IMR-90 (cell line): Measurements from ENCODE around the gene KRTAP5-1. TPM values are rescaled to one million over a fixed set of nuclear protein-coding genes. Genes with fewer than 3 reads are reported as not detected.

Experiments used
- ATAC-seq: fragments of 200-7000 bp; cut with Tn5 transposase; 2 replicates; pipeline ENCODE4 v1.9.1; 2020; ENCODE audit warnings: low read depth, mild to moderate bottlenecking, moderate library complexity
- BruUV-seq: library from RNA; stranded (reverse); fragments of 400-500 nt; replicated peaks from 2 replicates; lab custom pipeline; 2021; lab: Mats Ljungman, UMichigan
- CTCF ChIA-PET: fragments of 300-600 bp; formaldehyde crosslinking; extraction: SDS; loops from one replicate; lab custom pipeline; 2021; ENCODE audit warnings: antibody characterized with exemption; lab: Yijun Ruan, JAX
- POLR2A ChIA-PET: fragments of 300-600 bp; sonication (Branson Sonifier 250); formaldehyde crosslinking; loops from one replicate; lab custom pipeline; 2022; ENCODE audit warnings: antibody characterized with exemption; ENCODE audit not compliant: unreplicated experiment; lab: Charles Lee
- DNase-seq: peaks from one replicate; pipeline ENCODE4 v3.0.0; 2013
- H2AFZ ChIP-seq: replicated peaks from 2 replicates; pipeline ENCODE3; 2013; ENCODE audit warnings: low read length, mild to moderate bottlenecking; ENCODE audit not compliant: poor library complexity
- H2AK5ac ChIP-seq: 2 replicates; pipeline ENCODE4 v1.6.1; 2013; ENCODE audit warnings: low read depth, low read length, inconsistent platforms
- H2AK9ac ChIP-seq: replicated peaks from 2 replicates; pipeline ENCODE3; 2013; ENCODE audit warnings: mild to moderate bottlenecking, low read depth, low read length, moderate library complexity; ENCODE audit not compliant: poor library complexity
- H2BK120ac ChIP-seq: 2 replicates; pipeline ENCODE4 v1.6.1; 2013; ENCODE audit warnings: low read depth, low read length, inconsistent platforms
- H2BK15ac ChIP-seq: 3 replicates; pipeline ENCODE4 v1.6.1; 2013; ENCODE audit warnings: low read depth, low read length, inconsistent platforms
- H2BK20ac ChIP-seq: 2 replicates; pipeline ENCODE4 v1.6.1; 2013; ENCODE audit warnings: low read depth, mild to moderate bottlenecking, inconsistent platforms, low read length, moderate library complexity
- H2BK5ac ChIP-seq: 2 replicates; pipeline ENCODE4 v1.6.1; 2013; ENCODE audit warnings: mild to moderate bottlenecking, low read depth, low read length, inconsistent platforms; ENCODE audit not compliant: poor library complexity, severe bottlenecking
- H3K14ac ChIP-seq: replicated peaks from 2 replicates; pipeline ENCODE4 v1.6.1; 2013; ENCODE audit warnings: low read depth, low read length, inconsistent platforms
- H3K18ac ChIP-seq: 2 replicates; pipeline ENCODE4 v1.6.1; 2013; ENCODE audit warnings: low read depth, low read length, control low read depth
- H3K23ac ChIP-seq: 2 replicates; pipeline ENCODE4 v1.6.1; 2013; ENCODE audit warnings: low read depth, low read length, inconsistent platforms
- H3K27ac ChIP-seq: 2 replicates; pipeline ENCODE4 v1.5.1; 2013; ENCODE audit warnings: mild to moderate bottlenecking, control low read depth, low read length; ENCODE audit not compliant: insufficient read depth
- H3K27me3 ChIP-seq: 2 replicates; pipeline ENCODE4 v1.6.1; 2013; ENCODE audit warnings: low read length; ENCODE audit not compliant: control insufficient read depth, insufficient read depth
- H3K36me3 ChIP-seq: 2 replicates; pipeline ENCODE4 v1.6.1; 2013; ENCODE audit warnings: low read length, mixed read lengths; ENCODE audit not compliant: control insufficient read depth, insufficient read depth
- H3K4ac ChIP-seq: 2 replicates; pipeline ENCODE4 v1.6.1; 2013; ENCODE audit warnings: low read depth, low read length, inconsistent platforms
- H3K4me1 ChIP-seq: 2 replicates; pipeline ENCODE4 v1.6.1; 2013; ENCODE audit warnings: low read length, mixed read lengths; ENCODE audit not compliant: control insufficient read depth, insufficient read depth
- H3K4me2 ChIP-seq: 2 replicates; pipeline ENCODE4 v1.6.1; 2013; ENCODE audit warnings: low read depth, mild to moderate bottlenecking, control low read depth, low read length, moderate library complexity
- H3K4me3 ChIP-seq: 2 replicates; pipeline ENCODE4 v1.5.1; 2013; ENCODE audit warnings: low read depth, mild to moderate bottlenecking, control low read depth, low read length, moderate library complexity; ENCODE audit not compliant: insufficient read depth
- H3K56ac ChIP-seq: 2 replicates; pipeline ENCODE4 v1.6.1; 2013; ENCODE audit warnings: low read length, inconsistent platforms; ENCODE audit not compliant: insufficient read depth; ENCODE audit errors: extremely low read depth
- H3K79me1 ChIP-seq, 2 experiments: 2 replicates each; pipeline ENCODE4 v1.6.1; 2013; ENCODE audit warnings: low read length in 2 of 2, inconsistent platforms in 1 of 2, low read depth in 1 of 2
- H3K9ac ChIP-seq: 2 replicates; pipeline ENCODE4 v1.6.1; 2013; ENCODE audit warnings: low read depth, low read length, control low read depth
- H3K9me1 ChIP-seq: 2 replicates; pipeline ENCODE4 v1.6.1; 2013; ENCODE audit warnings: low read length, inconsistent platforms; ENCODE audit not compliant: insufficient read depth
- H3K9me3 ChIP-seq: 2 replicates; pipeline ENCODE4 v1.6.1; 2013; ENCODE audit warnings: low read length; ENCODE audit not compliant: control insufficient read depth, insufficient read depth
- H4K20me1 ChIP-seq: 2 replicates; pipeline ENCODE4 v1.6.1; 2013; ENCODE audit warnings: low read length, inconsistent platforms; ENCODE audit not compliant: insufficient read depth
- H4K5ac ChIP-seq: 2 replicates; pipeline ENCODE4 v1.6.1; 2013; ENCODE audit warnings: mild to moderate bottlenecking, low read depth, low read length, control low read depth
- H4K8ac ChIP-seq, 2 experiments: 2 replicates each; pipeline ENCODE4 v1.6.1; 2013; ENCODE audit warnings: low read depth in 2 of 2, low read length in 2 of 2, control low read depth in 1 of 2, inconsistent platforms in 1 of 2
- H4K91ac ChIP-seq: 2 replicates; pipeline ENCODE4 v1.6.1; 2013; ENCODE audit warnings: low read depth, low read length, inconsistent platforms; ENCODE audit not compliant: insufficient read depth
- BHLHE40 ChIP-seq: fragments of 150-350 bp; IDR thresholded peaks from 2 replicates; pipeline ENCODE4 v1.6.1; 2016; ENCODE audit warnings: mild to moderate bottlenecking, low read depth, low read length
- CTCF ChIP-seq: conservative IDR thresholded peaks from 2 replicates; pipeline ENCODE4 v1.5.1; 2012; ENCODE audit warnings: mild to moderate bottlenecking, low read depth, low read length, improper control_type of control experiment
- FOS ChIP-seq: fragments of 150-350 bp; IDR thresholded peaks from 2 replicates; pipeline ENCODE4 v1.6.1; 2016; ENCODE audit warnings: low read depth, low read length
- MAZ ChIP-seq: IDR thresholded peaks from 2 replicates; pipeline ENCODE4 v1.6.1; 2012; ENCODE audit warnings: low read depth, mild to moderate bottlenecking, low read length, improper control_type of control experiment, moderate library complexity, borderline replicate concordance
- NFE2L2 ChIP-seq: fragments of 150-350 bp; IDR thresholded peaks from 2 replicates; pipeline ENCODE4 v1.6.1; 2016; ENCODE audit warnings: low read depth, mild to moderate bottlenecking, low read length
- POLR2A ChIP-seq: IDR thresholded peaks from 2 replicates; pipeline ENCODE4 v1.6.1; 2012; ENCODE audit warnings: mild to moderate bottlenecking, low read depth, low read length
- RAD21 ChIP-seq: IDR thresholded peaks from 2 replicates; pipeline ENCODE4 v1.6.1; 2012; ENCODE audit warnings: low read length, improper control_type of control experiment
- RCOR1 ChIP-seq: IDR thresholded peaks from 2 replicates; pipeline ENCODE4 v1.6.1; 2012; ENCODE audit warnings: mild to moderate bottlenecking, low read length, improper control_type of control experiment; ENCODE audit not compliant: insufficient replicate concordance
- RFX5 ChIP-seq: IDR thresholded peaks from 2 replicates; pipeline ENCODE4 v1.8.0; 2012; ENCODE audit warnings: low read depth, mild to moderate bottlenecking, low read length, moderate library complexity
- SMC3 ChIP-seq: fragments of 150-350 bp; IDR thresholded peaks from 2 replicates; pipeline ENCODE4 v1.6.1; 2016; ENCODE audit warnings: low read depth, mild to moderate bottlenecking, antibody characterized with exemption, low read length, moderate library complexity
- WGBS, 2 experiments: methylation state at CpG; one replicate each; pipeline versions ENCODE4 v1.1.5 to v1.1.7; 2013; ENCODE audit warnings: missing lambda C conversion rate in 2 of 2; ENCODE audit not compliant: insufficient read length in 1 of 2; ENCODE audit errors: extremely low coverage in 2 of 2; 5-methylcytosine and 5-hydroxymethylcytosine counted together
- dilution Hi-C: fragments of 300-500 bp; cut with HindIII; formaldehyde crosslinking; loops from one replicate; pipeline ENCODE4 v1.14.3; 2018; ENCODE audit warnings: low sequenced_read_pairs; ENCODE audit not compliant: unreplicated experiment
- in situ Hi-C: fragments of 300-500 bp; cut with MboI; formaldehyde crosslinking; loops from 3 replicates; pipeline ENCODE4 v1.14.3; 2019; ENCODE audit warnings: low sequenced_read_pairs, inconsistent platforms, mixed read lengths
- intact Hi-C: fragments of 100-400 bp; cut with micrococcal nuclease; formaldehyde crosslinking; loops from 2 replicates; pipeline ENCODE4 v1.10.0; 2022
- polyA plus RNA-seq, 3 experiments: library from polyadenylated mRNA; depleted of rRNA; stranded (reverse); fragments of >200 nt; gene quantifications; 2 replicates each; pipeline ENCODE4 v1.2.3, GENCODE V29; 2012; ENCODE audit warnings: low replicate concordance in 1 of 3
- total RNA-seq: library from RNA; depleted of rRNA; stranded (reverse); fragments of >200 nt; gene quantifications from 2 replicates; pipeline ENCODE4 v1.2.3, GENCODE V29; 2012

KRTAP5-1 gene
- total and polyA plus RNA-seq, 2 of the 4 experiments (the other 2 are of a cell fraction), result not detected

- no peak overlapping the region for H4K5ac ChIP-seq
- H4K8ac ChIP-seq, result no peak overlapping the region
- peaks cover 11% of the 10 kb centered on the region for H3K4me1 ChIP-seq
- no peak overlapping the region for H2AK5ac ChIP-seq
- no peak overlapping the region for H3K14ac ChIP-seq
- ChIA-PET CTCF (interaction anchor here (0.6 to 0.9 kb wide), 2 partner anchors 13 to 24 kb away, joined by 3 to 7 read pairs; no protein-coding TSS in a partner anchor), POLR2A (no interaction called here)
- ATAC-seq (no peak), DNase-seq (no peak)
- 20% methylated on average over 1 of the region's 20 CpGs; no CpG with 5 or more reads in 1 of the 2 experiments for WGBS, 2 experiments
- intact Hi-C loops (no loop called here), in situ Hi-C loops (no loop called here), dilution Hi-C loops (no loop called here)
- peaks cover 6% of the 10 kb centered on the region; the same call in 1 of the 2 replicates for H3K36me3 ChIP-seq
- no peak overlapping the region for H2BK15ac ChIP-seq
- H3K4me2 ChIP-seq, result no peak overlapping the region
- peaks cover 10% of the 10 kb centered on the region for H3K9me1 ChIP-seq
- no peak overlapping the region for H2BK20ac ChIP-seq
- TF ChIP-seq RAD21 (no peak), POLR2A (no peak), CTCF (no peak), RFX5 (no peak), BHLHE40 (no peak), NFE2L2 (no peak), SMC3 (no peak), FOS (no peak), MAZ (no peak), RCOR1 (no peak)
- H2AK9ac ChIP-seq, result peak overlapping the region; percentile 42
- H3K18ac ChIP-seq, result no peak overlapping the region
- no peak overlapping the region for H3K9ac ChIP-seq
- peak overlapping the region; percentile 5 for H2AFZ ChIP-seq
- H3K23ac ChIP-seq, result no peak overlapping the region
- H4K91ac ChIP-seq, result no peak overlapping the region
- H3K4ac ChIP-seq, result no peak overlapping the region
- BruUV-seq, result no TSS peak
- no peak overlapping the region for H2BK120ac ChIP-seq
- no peak overlapping the region for H3K56ac ChIP-seq
- H2BK5ac ChIP-seq, result no peak overlapping the region
- peaks cover under 1% of the 10 kb centered on the region; the same call in 1 of the 2 replicates for H4K20me1 ChIP-seq
- no peak overlapping the region for H3K4me3 ChIP-seq
- peaks cover 5% of the 10 kb centered on the region; the same call in 1 of the 2 replicates for H3K27me3 ChIP-seq
- peaks cover 0 to 11% of the 10 kb centered on the region in 2 experiments; a peak in 1 of 4 replicates for H3K79me1 ChIP-seq
- no peak overlapping the region for H3K27ac ChIP-seq
- H3K9me3 ChIP-seq, result no peaks in the 10 kb centered on the region
These were observed 31.1 kb downstream of the KRTAP5-1 start for GRCh38 chr11:1553808-1554594.
